ENCODE results near the gene ATG2A. TPM values are rescaled to one million over a fixed set of nuclear protein-coding genes. Genes with fewer than 3 reads are reported as not detected.
A peak's percentile ranks its signal among the peaks of the same experiment; 100 is the strongest.
"Not testable (repeated sequence)": the region's sequence is repeated elsewhere in the genome, so short reads cannot be mapped to it uniquely, and the experiment has no call there.

ATG2A gene
- total RNA-seq, 2 donors from 2014 or later: 30.6 to 32.8 TPM

DNA sequence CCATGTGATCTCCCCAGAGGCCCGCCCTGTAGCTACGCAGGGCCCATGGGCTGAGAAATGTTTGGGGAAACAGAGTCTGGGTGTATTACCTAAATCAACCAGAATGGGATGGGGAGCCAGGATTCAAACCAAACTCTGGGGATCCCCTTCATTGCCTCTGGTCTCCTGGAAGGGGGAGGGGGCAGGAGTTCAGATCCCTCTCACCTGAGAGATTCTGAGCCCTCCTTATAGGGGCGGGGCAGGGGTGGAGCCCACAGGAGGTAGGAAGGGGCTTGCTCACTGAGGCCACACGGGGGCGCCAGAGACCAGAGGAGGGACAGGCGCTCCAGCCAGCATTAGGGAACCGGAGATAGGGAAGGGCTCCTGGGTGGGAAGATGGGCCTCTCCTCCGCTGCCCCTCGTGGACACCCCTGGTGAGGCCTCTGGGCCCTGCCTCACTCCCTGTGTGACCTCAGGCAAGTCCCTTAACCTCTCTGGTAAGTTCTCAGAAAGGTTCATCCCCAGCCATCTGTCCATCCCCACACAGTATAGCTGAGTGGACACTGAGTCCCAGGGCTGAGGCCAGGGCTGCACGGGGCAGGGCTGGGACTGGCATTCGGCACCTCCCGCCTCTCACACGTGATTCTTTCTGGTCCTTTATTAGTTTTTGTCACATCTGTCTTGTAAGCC, 69.9 kb downstream of the ATG2A start:
- TF ChIP-seq, protein P1, sequence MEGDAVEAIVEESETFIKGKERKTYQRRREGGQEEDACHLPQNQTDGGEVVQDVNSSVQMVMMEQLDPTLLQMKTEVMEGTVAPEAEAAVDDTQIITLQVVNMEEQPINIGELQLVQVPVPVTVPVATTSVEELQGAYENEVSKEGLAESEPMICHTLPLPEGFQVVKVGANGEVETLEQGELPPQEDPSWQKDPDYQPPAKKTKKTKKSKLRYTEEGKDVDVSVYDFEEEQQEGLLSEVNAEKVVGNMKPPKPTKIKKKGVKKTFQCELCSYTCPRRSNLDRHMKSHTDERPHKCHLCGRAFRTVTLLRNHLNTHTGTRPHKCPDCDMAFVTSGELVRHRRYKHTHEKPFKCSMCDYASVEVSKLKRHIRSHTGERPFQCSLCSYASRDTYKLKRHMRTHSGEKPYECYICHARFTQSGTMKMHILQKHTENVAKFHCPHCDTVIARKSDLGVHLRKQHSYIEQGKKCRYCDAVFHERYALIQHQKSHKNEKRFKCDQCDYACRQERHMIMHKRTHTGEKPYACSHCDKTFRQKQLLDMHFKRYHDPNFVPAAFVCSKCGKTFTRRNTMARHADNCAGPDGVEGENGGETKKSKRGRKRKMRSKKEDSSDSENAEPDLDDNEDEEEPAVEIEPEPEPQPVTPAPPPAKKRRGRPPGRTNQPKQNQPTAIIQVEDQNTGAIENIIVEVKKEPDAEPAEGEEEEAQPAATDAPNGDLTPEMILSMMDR (IDR thresholded peaks at IDR 0.05): peak; percentile 94
- Histone ChIP-seq H3K4me1 (peaks cover 21% of the 10 kb centered on the region), H3K36me3 (no peaks in the 10 kb centered on the region), H3K9me3 (no peaks in the 10 kb centered on the region), H3K27ac (peak overlapping the region; percentile 1), H3K27me3 (no peaks in the 10 kb centered on the region), H3K4me3 (no peak overlapping the region), H3K9ac (ENCODE audit: low read depth in 2 of 2, low read length in 2 of 2) (peak overlapping the region; percentile 20 to 51)
- intact Hi-C loops (cut with DNase I): loop anchor here (1.0 to 10.0 kb wide), 4 partner anchors 47 to 270 kb away; partner anchors contain the start of genes BATF2, CDCA5, ZFPL1 and ZNHIT2
- DNase-seq: peak; percentile 98

DNA sequence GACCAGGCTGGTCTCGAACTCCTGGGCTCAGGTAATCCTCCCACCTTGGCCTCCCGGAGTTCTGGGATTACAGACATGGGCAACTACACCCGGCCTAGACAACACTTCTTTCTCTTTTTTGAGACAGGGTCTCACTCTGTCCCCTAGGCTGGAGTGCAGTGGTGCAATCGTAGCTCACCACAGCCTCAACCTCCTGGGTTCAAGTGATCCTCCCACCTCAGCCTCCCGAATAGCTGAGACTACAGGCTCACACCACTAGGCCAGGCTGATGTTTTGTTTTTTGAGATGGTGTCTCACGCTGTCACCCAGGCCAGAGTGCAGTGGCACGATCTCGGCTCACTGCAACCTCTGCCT, 71.3 kb downstream of the ATG2A start:
- intact Hi-C loops (cut with DNase I): loop anchor here (5.0 to 10.0 kb wide), 3 partner anchors 152 to 272 kb away; partner anchors contain the start of genes BATF2, CDCA5, ZFPL1 and ZNHIT2
- H3K36me3 ChIP-seq; H3K9me3 ChIP-seq; H3K27me3 ChIP-seq; DNase-seq; H3K4me3 ChIP-seq; H3K9ac ChIP-seq (ENCODE audit: low read depth in 2 of 2, low read length in 2 of 2): not testable (repeated sequence)
- Histone ChIP-seq H3K4me1 (peaks cover 14% of the 10 kb centered on the region), H3K27ac (peak overlapping the region; percentile 18)

GRCh38 chr11:64845129-64845775, 71.8 kb downstream of the ATG2A start:
- H3K9ac ChIP-seq (ENCODE audit: low read depth in 2 of 2, low read length in 2 of 2): peak overlapping the region; percentile 55 to 57
- intact Hi-C loops (cut with DNase I): loop anchor here (5.0 to 10.0 kb wide), 3 partner anchors 152 to 272 kb away; partner anchors contain the start of genes BATF2, CDCA5, ZFPL1 and ZNHIT2

More at GRCh38 chr11:64845129-64845775, 71.8 kb downstream of the ATG2A start:
- peaks cover 14% of the 10 kb centered on the region for H3K4me1 ChIP-seq
- peak overlapping the region; percentile 78 for H3K27ac ChIP-seq
- no peak for DNase-seq
- TF ChIP-seq, protein P1 (IDR thresholded peaks at IDR 0.05): no peak
- H3K36me3 ChIP-seq: no peaks in the 10 kb centered on the region
- peak overlapping the region; percentile 34 for H3K4me3 ChIP-seq
- no peaks in the 10 kb centered on the region for H3K9me3 ChIP-seq
- no peaks in the 10 kb centered on the region for H3K27me3 ChIP-seq

Small RNAs within 50 kb of the gene (microRNA-seq; reads per million reads assigned to microRNA genes)
- gene MIR6749: not detected
- gene MIR6750: not detected

Other genes with a start within 250 kb of the ATG2A start
- 1 to 10 TPM; 2.2 to 5.4 TPM for gene NRXN2, start 194.0 kb downstream of the ATG2A start, total RNA-seq
- 1 to 10 TPM; 2.8 to 3.5 TPM for gene RASGRP2, start 173.1 kb downstream of the ATG2A start, total RNA-seq
- 1 to 10 TPM; 1.6 to 2.7 TPM for gene PYGM, start 157.2 kb downstream of the ATG2A start, total RNA-seq
- 100 to 1,000 TPM; 164 to 220 TPM for gene SF1, start 138.7 kb downstream of the ATG2A start, total RNA-seq
- 10 to 100 TPM in 1 of 2 donors, 1 to 10 TPM in 1; 9.2 to 13.3 TPM for gene MAP4K2, start 114.0 kb downstream of the ATG2A start, total RNA-seq
- gene MEN1, start 106.7 kb downstream of the ATG2A start, total RNA-seq: 10 to 100 TPM; 21.1 to 45.5 TPM
- 10 to 100 TPM; 29.3 to 41.6 TPM for gene CDC42BPG, start 72.6 kb downstream of the ATG2A start, total RNA-seq
- gene EHD1, start 38.6 kb downstream of the ATG2A start, total RNA-seq: 10 to 100 TPM; 66.5 to 72.3 TPM
- gene PPP2R5B, start 7.5 kb upstream of the ATG2A start, total RNA-seq: 10 to 100 TPM; 18.6 to 36.1 TPM
- not detected for gene GPHA2, start 18.7 kb upstream of the ATG2A start, total RNA-seq
- gene MAJIN, start 54.9 kb upstream of the ATG2A start, total RNA-seq: not detected
- 10 to 100 TPM; 14.1 to 20.7 TPM for gene BATF2, start 79.8 kb upstream of the ATG2A start, total RNA-seq
- gene ARL2, start 97.0 kb upstream of the ATG2A start, total RNA-seq: 100 to 1,000 TPM in 1 of 2 donors, 10 to 100 TPM in 1; 81.9 to 102 TPM
- 10 to 100 TPM; 37.7 to 53.8 TPM for gene SNX15, start 110.2 kb upstream of the ATG2A start, total RNA-seq
- 10 to 100 TPM; 12.9 to 26.7 TPM for gene SAC3D1, start 124.0 kb upstream of the ATG2A start, total RNA-seq
- gene NAALADL1, start 141.3 kb upstream of the ATG2A start, total RNA-seq: 10 to 100 TPM; 10.5 to 30.8 TPM
- gene CDCA5, start 166.8 kb upstream of the ATG2A start, total RNA-seq: 10 to 100 TPM in 1 of 2 donors, 1 to 10 TPM in 1; 9.7 to 51.7 TPM
- gene ZFPL1, start 167.0 kb upstream of the ATG2A start, total RNA-seq: 10 to 100 TPM; 43.2 to 54.3 TPM
- gene VPS51, start 179.0 kb upstream of the ATG2A start, total RNA-seq: 100 to 1,000 TPM; 147 to 159 TPM
- gene TM7SF2, start 194.7 kb upstream of the ATG2A start, total RNA-seq: 10 to 100 TPM; 26.6 to 40.0 TPM
- gene ZNHIT2, start 200.5 kb upstream of the ATG2A start, total RNA-seq: 10 to 100 TPM in 1 of 2 donors, 1 to 10 TPM in 1; 8.1 to 17.3 TPM
- 100 to 1,000 TPM; 752 to 950 TPM for gene FAU, start 204.9 kb upstream of the ATG2A start, total RNA-seq
- 10 to 100 TPM; 60.7 to 72.3 TPM for gene MRPL49, start 205.1 kb upstream of the ATG2A start, total RNA-seq
- 10 to 100 TPM; 64.3 to 66.0 TPM for gene SYVN1, start 217.3 kb upstream of the ATG2A start, total RNA-seq